ENCODE results near the gene KIF3B. TPM values are rescaled to one million over a fixed set of nuclear protein-coding genes. Genes with fewer than 3 reads are reported as not detected.

Gene KIF3B
- total and polyA plus RNA-seq, 2 of the 13 experiments (the other 11 are each of a cell fraction or from before 2014, with no cell fraction given) = 23.6 to 28.8 TPM

- DNase-seq (ENCODE audit: low spot score) (peak; percentile 65), FAIRE-seq (no peak), ATAC-seq (peak; percentile 11; the same call in 1 of the 3 replicates)
- no TSS peak for BruUV-seq (replicated peaks)
- no peaks in the 10 kb centered on the region for H3K27me3 ChIP-seq (ENCODE audit: control insufficient read depth in 1 of 2, insufficient read depth in 2 of 2, low read length in 2 of 2)
- peaks cover 96% of the 10 kb centered on the region for H4K20me1 ChIP-seq (ENCODE audit: insufficient read depth, low read length)
- intact Hi-C loops (cut with micrococcal nuclease; ENCODE audit: unreplicated experiment) (loop anchor here (2.0 to 5.0 kb wide), 2 partner anchors 30 to 41 kb away; no protein-coding TSS in a partner anchor), in situ Hi-C loops (cut with HindIII; ENCODE audit: extremely low pct_ligation_motif_present, low pct_unique_long_range_greater_than_20kb) (no loop called here)
- peaks cover 98% of the 10 kb centered on the region for H3K79me2 ChIP-seq (ENCODE audit: insufficient read depth, low read length)
- no peaks in the 10 kb centered on the region for H3K9me3 ChIP-seq (ENCODE audit: low read length)
- H2AFZ ChIP-seq (ENCODE audit: low read length) = no peak overlapping the region
- H3K27ac ChIP-seq (ENCODE audit: extremely low read length, insufficient read depth, low read length) = peak overlapping the region; percentile 50
- ChIA-PET POLR2A (interaction anchor here (2.0 to 2.9 kb wide), 2 partner anchors 10 to 79 kb away, joined by 8 to 31 read pairs; partner anchors contain the start of gene ASXL1), CTCF (ENCODE audit: low intra/inter-chr PET ratio, low total read pairs) (no interaction called here)
- H3K4me1 ChIP-seq (ENCODE audit: insufficient read depth, low read length) = peaks cover 71% of the 10 kb centered on the region
- peak overlapping the region in 2 of 3 experiments; percentile 15 to 38; a peak in 3 of 6 replicates for H3K4me3 ChIP-seq (replicated peaks in 1 of 3; ENCODE audit: insufficient read depth in 1 of 3, low read depth in 2 of 3, low read length in 3 of 3)
- H3K4me2 ChIP-seq (ENCODE audit: low read depth, low read length) = peak overlapping the region; percentile 66
- H3K36me3 ChIP-seq (replicated peaks in 1 of 2; ENCODE audit: control insufficient read depth in 1 of 2, insufficient read depth in 2 of 2, low read length in 2 of 2) = peaks cover 26 to 58% of the 10 kb centered on the region in 2 experiments
- H3K9ac ChIP-seq (ENCODE audit: insufficient read depth, low read depth, low read length) = no peak overlapping the region; the same call in 1 of the 2 replicates
- TF ChIP-seq ZNF660 (CRISPR knock-in tag; IDR thresholded peaks at IDR 0.05; ENCODE audit: borderline replicate concordance, low read depth) (no peak), ZMYM4 (CRISPR knock-in tag; IDR thresholded peaks at IDR 0.05) (no peak), THAP11 (CRISPR knock-in tag; IDR thresholded peaks at IDR 0.05) (peak; percentile 30; the same call in 1 of the 2 replicates), ZNF605 (CRISPR knock-in tag; IDR thresholded peaks at IDR 0.05) (no peak), DRAP1 (CRISPR knock-in tag; IDR thresholded peaks at IDR 0.05) (peak; percentile 24; the same call in 1 of the 2 replicates), SNAPC4 (CRISPR knock-in tag; IDR thresholded peaks at IDR 0.05) (no peak), TBX3 (IDR thresholded peaks at IDR 0.05; ENCODE audit: borderline replicate concordance) (no peak), TFDP2 (CRISPR knock-in tag; IDR thresholded peaks at IDR 0.05) (no peak), ZNF83 (CRISPR knock-in tag; IDR thresholded peaks at IDR 0.05; ENCODE audit: borderline replicate concordance) (no peak), ZNF747 (CRISPR knock-in tag; IDR thresholded peaks at IDR 0.05; ENCODE audit: borderline replicate concordance) (peak; percentile 43; the same call in 1 of the 2 replicates), ARID5B (CRISPR knock-in tag; IDR thresholded peaks at IDR 0.05) (peak; percentile 63)
These were observed 90.9 kb downstream of the KIF3B start for GRCh38 chr20:32368323-32368722.
